Upper lobe of right lung (tissue), 1 donor: ENCODE measurements around the gene CLRN3. TPM values are rescaled to one million over a fixed set of nuclear protein-coding genes. Genes with fewer than 3 reads are reported as not detected.
A peak's percentile ranks its signal among the peaks of the same experiment; 100 is the strongest.

Experiments
- ATAC-seq: fragments of 200-7000 bp; cut with Tn5 transposase; one replicate; pipeline ENCODE4 v1.9.1; 2020; ENCODE audit warnings: mild to moderate bottlenecking, moderate library complexity
- DNase-seq: peaks from one replicate; pipeline ENCODE4 v3.0.0-alpha.2; 2020
- H3K27ac ChIP-seq: fragments of 200-600 bp; one replicate; pipeline ENCODE4 v1.8.0; 2022
- H3K27me3 ChIP-seq: fragments of 200-600 bp; one replicate; pipeline ENCODE4 v1.8.0; 2022; ENCODE audit warnings: mild to moderate bottlenecking
- H3K36me3 ChIP-seq: fragments of 200-600 bp; one replicate; pipeline ENCODE4 v1.8.0; 2022
- H3K4me1 ChIP-seq: fragments of 200-600 bp; one replicate; pipeline ENCODE4 v1.8.0; 2022
- H3K4me3 ChIP-seq: fragments of 200-600 bp; one replicate; pipeline ENCODE4 v1.8.0; 2022; ENCODE audit warnings: mild to moderate bottlenecking
- H3K9me3 ChIP-seq: fragments of 200-600 bp; one replicate; pipeline ENCODE4 v1.8.0; 2022
- CTCF ChIP-seq: fragments of 200-600 bp; IDR thresholded peaks from one replicate; pipeline ENCODE4 v1.8.0; 2022; ENCODE audit warnings: antibody characterized with exemption
- intact Hi-C: fragments of 100-400 bp; cut with DNase I; formaldehyde crosslinking; loops from one replicate; pipeline ENCODE4 v1.11.0; 2022
- total RNA-seq: library from RNA; stranded (reverse); fragmentation: NEBNext Ultra II Directional; extraction: Animal tissue kit (Norgen Biotek cat#: 25700); gene quantifications from one replicate; pipeline ENCODE4 v1.2.1, GENCODE V29; 2021
- donor health status: DM: no; HTN: yes; CAD: no; lungs with severe emphysema.

The CLRN3 gene
- total RNA-seq, 1 donor from 2014 or later, result not detected

- peaks cover 3% of the 10 kb centered on the region for H3K4me1 ChIP-seq
- no peak for ATAC-seq
- no peaks in the 10 kb centered on the region for H3K9me3 ChIP-seq
Measured at GRCh38 chr10:127875916-127876315, 16.8 kb downstream of the CLRN3 start.

GRCh38 chr10:127875449-127875765, 17.3 kb downstream of the CLRN3 start:
- DNase-seq (no peak), ATAC-seq (no peak)
- Histone ChIP-seq H3K4me1 (no peaks in the 10 kb centered on the region), H3K27ac (no peak overlapping the region), H3K4me3 (no peak overlapping the region), H3K9me3 (no peaks in the 10 kb centered on the region), H3K27me3 (no peaks in the 10 kb centered on the region), H3K36me3 (no peaks in the 10 kb centered on the region)
- intact Hi-C loops, result no loop called here
- no peak for TF ChIP-seq CTCF

More at GRCh38 chr10:127875916-127876315, 16.8 kb downstream of the CLRN3 start:
- Histone ChIP-seq H3K27me3 (no peaks in the 10 kb centered on the region), H3K4me3 (no peak overlapping the region), H3K36me3 (no peaks in the 10 kb centered on the region), H3K27ac (no peak overlapping the region)
- TF ChIP-seq CTCF, result no peak
- intact Hi-C loops, result no loop called here
- DNase-seq, result no peak

DNA sequence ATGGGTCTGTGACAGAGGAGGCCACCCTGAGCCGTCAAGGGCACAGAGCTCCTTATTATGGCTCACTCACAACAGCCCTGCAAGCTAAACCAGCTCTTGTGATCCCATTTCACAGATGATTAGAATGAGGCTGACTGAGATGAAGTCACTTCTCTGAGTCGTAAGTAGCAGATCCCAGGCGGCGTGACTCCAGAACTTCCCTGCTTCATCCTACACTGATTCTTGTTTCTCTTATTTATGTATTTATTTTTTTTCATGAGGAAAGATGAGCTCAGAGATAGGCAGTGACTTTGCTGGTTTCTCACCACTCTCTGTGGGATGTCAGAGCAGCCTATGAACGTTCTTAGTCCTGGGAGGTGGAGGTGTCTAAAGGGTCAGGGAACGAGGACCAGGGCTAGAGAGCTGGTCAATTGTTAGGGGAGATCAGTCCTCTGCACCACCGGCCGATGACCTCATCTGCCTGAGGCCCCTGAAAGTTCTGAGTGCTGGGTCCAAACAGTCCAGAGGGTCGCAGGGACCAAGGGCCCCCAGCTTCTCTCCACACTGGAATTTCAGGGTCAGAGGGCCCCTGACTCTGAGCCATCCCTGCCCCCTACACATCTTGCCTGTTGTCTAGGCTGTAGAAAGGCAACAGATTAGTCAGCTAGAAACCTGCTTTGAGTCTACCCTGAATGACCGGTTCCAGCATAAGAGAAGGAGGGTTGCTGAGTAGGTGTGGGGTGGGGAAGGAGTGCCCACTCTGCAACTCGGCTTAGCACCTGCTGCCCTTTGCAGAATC, 17.9 kb downstream of the CLRN3 start:
- TF ChIP-seq CTCF, result no peak
- ATAC-seq, result no peak
- H3K4me3 ChIP-seq, result no peak overlapping the region
- intact Hi-C loops, result no loop called here
- no peaks in the 10 kb centered on the region for H3K9me3 ChIP-seq
- no peak for DNase-seq
- no peaks in the 10 kb centered on the region for H3K27me3 ChIP-seq
- no peaks in the 10 kb centered on the region for H3K36me3 ChIP-seq
- H3K4me1 ChIP-seq, result no peaks in the 10 kb centered on the region
- H3K27ac ChIP-seq, result no peak overlapping the region

DNA sequence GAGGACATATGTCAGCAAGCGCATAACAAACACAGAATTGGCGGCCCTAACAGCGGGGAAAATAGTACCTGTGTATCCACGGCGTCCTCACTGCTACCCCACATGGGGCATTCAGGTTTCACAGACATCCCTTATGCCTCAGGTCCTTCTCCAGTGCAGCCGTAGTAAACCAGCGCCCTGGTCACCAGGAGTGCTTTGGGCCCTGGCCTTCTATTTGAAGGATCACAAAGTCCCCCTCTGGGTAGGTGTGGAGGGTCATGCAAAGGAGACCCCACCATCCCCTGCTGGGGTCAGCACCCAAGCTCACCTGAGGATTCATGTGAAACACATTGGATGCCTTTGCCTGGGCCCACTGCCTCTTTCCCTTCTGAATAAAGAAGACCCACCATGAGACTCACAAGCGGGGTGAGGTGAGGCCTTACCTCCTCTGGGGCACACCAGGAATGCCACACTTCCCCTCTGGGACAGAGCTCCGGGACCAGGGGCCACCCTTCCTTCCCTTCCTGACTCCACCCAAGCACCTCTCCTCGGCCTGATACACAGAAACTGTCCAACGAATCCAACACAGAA, 18.8 kb downstream of the CLRN3 start:
- no peak for ATAC-seq
- H3K27me3 ChIP-seq, result no peaks in the 10 kb centered on the region
- no peak for DNase-seq
- no peak overlapping the region for H3K4me3 ChIP-seq
- H3K27ac ChIP-seq, result no peak overlapping the region
- no peaks in the 10 kb centered on the region for H3K4me1 ChIP-seq
- H3K9me3 ChIP-seq, result no peaks in the 10 kb centered on the region
- TF ChIP-seq CTCF, result no peak
- intact Hi-C loops, result no loop called here
- no peaks in the 10 kb centered on the region for H3K36me3 ChIP-seq

DNA sequence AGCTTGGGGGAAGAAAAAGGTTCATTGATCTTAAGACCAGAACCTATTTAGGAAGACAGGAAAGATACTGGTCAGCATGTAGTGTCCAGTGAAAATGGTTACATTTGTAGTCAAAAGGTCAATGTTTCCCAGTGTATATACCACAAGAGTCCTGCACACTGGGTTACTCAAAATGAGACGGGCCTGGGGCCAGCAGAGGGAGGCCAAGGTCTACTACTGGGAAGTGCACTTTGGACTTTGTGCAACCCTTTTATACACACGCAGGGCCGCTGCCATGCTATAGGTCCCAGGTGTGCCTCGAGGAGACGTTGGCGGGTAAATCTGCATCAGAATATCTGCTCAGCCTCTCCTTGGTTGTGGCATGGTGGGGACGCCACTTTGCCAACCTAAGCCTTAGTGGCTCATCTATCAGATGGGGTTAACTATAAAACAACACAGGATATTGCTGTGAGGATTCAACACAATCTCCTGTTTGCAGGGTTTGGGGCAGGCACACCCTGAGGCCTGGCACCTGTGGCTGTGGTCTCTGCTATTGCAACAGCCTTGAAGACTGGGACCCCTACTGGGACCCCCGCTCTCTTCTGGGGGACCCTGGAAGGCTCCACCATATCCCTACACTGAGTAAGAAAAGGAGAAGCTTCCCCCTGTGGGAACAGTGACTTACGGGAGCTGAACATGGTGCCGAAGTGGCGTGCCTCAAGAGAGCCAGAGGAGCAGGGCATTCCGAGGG, 19.7 kb downstream of the CLRN3 start:
- ATAC-seq, result peak; percentile 47
- no peak for DNase-seq
- Histone ChIP-seq H3K9me3 (no peaks in the 10 kb centered on the region), H3K4me3 (no peak overlapping the region), H3K27ac (no peak overlapping the region), H3K4me1 (no peaks in the 10 kb centered on the region), H3K36me3 (no peaks in the 10 kb centered on the region), H3K27me3 (no peaks in the 10 kb centered on the region)
- peak; percentile 15 for TF ChIP-seq CTCF
- intact Hi-C loops, result no loop called here
